ENCODE measurements around the gene CHID1. TPM values are rescaled to one million over a fixed set of nuclear protein-coding genes. Genes with fewer than 3 reads are reported as not detected.
A peak's percentile ranks its signal among the peaks of the same experiment; 100 is the strongest.

The CHID1 gene
- total and polyA plus RNA-seq, 9 of the 15 experiments (the other 6 are each of a cell fraction or from before 2014, with no cell fraction given): 15.1 to 108 (median 39.8) TPM

DNA sequence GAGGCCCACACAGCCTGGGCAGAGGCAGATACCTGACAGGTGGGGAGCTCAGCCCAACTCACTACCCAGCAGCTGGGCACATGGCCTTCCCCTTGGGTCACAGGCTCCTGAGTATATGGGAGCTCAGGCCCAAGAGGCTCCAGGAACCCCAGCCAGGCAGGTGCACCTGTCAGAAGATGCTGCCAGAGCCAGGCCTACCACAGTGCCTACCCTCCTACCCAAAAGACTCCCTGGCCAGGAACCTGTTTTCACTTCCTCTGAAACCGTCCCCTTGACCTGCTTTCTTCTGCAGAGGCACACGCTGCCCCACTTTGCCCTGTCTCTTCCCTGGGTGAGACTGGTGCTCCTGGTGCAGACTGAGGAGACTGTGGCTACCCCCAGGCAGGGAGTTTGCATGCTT lies 2.9 kb downstream of the CHID1 start:
- H3K9me1 ChIP-seq (ENCODE audit: control insufficient read depth, insufficient read depth, low read length): peaks cover 3% of the 10 kb centered on the region
- H3K27ac ChIP-seq (ENCODE audit: extremely low read depth, low read depth, low read length): no peak overlapping the region
- H3K4me1 ChIP-seq (replicated peaks in 1 of 2; ENCODE audit: control insufficient read depth in 2 of 2, insufficient read depth in 2 of 2, low read length in 2 of 2): peaks cover 25 to 50% of the 10 kb centered on the region in 2 experiments
- ChIA-PET CTCF (ENCODE audit: low intra/inter-chr PET ratio) (no interaction called here), POLR2A (interaction anchor here (0.6 to 0.9 kb wide), 3 partner anchors 10 to 102 kb away, joined by 3 to 5 read pairs (median 3); no protein-coding TSS in a partner anchor)
- peak overlapping the region in 1 of 2 experiments; percentile 29; a peak in 1 of 4 replicates for H3K9ac ChIP-seq (ENCODE audit: insufficient read depth in 1 of 2, low read depth in 2 of 2, low read length in 2 of 2)
- 94% methylated on average over 2 of the region's 2 CpGs for WGBS (ENCODE audit: insufficient coverage, low coverage, missing lambda C conversion rate)
- ATAC-seq: no peak
- no peaks in the 10 kb centered on the region for H3K9me3 ChIP-seq (replicated peaks; ENCODE audit: control insufficient read depth, insufficient read depth, low read depth, low read length)
- H3K4me3 ChIP-seq: no peak overlapping the region
- H2AFZ ChIP-seq (ENCODE audit: low read depth, low read length): no peak overlapping the region
- H3K36me3 ChIP-seq (ENCODE audit: control insufficient read depth, insufficient read depth, low read length): peaks cover 60% of the 10 kb centered on the region
- H3K4me2 ChIP-seq (ENCODE audit: insufficient read depth, low read length): no peak overlapping the region
- peaks cover 40% of the 10 kb centered on the region for H3K79me2 ChIP-seq (ENCODE audit: control insufficient read depth, insufficient read depth, low read length)
- no TSS peak for BruUV-seq (replicated peaks)
- TF ChIP-seq ZNF699 (CRISPR knock-in tag; IDR thresholded peaks at IDR 0.05; ENCODE audit: insufficient replicate concordance): no peak
- no peak for TF ChIP-seq CHD1 (IDR thresholded peaks at IDR 0.05; ENCODE audit: low read length)
- no peak for TF ChIP-seq ZNF12 (CRISPR knock-in tag; IDR thresholded peaks at IDR 0.05)
- TF ChIP-seq, protein P1, sequence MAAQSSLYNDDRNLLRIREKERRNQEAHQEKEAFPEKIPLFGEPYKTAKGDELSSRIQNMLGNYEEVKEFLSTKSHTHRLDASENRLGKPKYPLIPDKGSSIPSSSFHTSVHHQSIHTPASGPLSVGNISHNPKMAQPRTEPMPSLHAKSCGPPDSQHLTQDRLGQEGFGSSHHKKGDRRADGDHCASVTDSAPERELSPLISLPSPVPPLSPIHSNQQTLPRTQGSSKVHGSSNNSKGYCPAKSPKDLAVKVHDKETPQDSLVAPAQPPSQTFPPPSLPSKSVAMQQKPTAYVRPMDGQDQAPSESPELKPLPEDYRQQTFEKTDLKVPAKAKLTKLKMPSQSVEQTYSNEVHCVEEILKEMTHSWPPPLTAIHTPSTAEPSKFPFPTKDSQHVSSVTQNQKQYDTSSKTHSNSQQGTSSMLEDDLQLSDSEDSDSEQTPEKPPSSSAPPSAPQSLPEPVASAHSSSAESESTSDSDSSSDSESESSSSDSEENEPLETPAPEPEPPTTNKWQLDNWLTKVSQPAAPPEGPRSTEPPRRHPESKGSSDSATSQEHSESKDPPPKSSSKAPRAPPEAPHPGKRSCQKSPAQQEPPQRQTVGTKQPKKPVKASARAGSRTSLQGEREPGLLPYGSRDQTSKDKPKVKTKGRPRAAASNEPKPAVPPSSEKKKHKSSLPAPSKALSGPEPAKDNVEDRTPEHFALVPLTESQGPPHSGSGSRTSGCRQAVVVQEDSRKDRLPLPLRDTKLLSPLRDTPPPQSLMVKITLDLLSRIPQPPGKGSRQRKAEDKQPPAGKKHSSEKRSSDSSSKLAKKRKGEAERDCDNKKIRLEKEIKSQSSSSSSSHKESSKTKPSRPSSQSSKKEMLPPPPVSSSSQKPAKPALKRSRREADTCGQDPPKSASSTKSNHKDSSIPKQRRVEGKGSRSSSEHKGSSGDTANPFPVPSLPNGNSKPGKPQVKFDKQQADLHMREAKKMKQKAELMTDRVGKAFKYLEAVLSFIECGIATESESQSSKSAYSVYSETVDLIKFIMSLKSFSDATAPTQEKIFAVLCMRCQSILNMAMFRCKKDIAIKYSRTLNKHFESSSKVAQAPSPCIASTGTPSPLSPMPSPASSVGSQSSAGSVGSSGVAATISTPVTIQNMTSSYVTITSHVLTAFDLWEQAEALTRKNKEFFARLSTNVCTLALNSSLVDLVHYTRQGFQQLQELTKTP (IDR thresholded peaks at IDR 0.05; ENCODE audit: low read depth in 1 of 2, partially characterized antibody in 2 of 2): no peak
- TF ChIP-seq, protein P2, sequence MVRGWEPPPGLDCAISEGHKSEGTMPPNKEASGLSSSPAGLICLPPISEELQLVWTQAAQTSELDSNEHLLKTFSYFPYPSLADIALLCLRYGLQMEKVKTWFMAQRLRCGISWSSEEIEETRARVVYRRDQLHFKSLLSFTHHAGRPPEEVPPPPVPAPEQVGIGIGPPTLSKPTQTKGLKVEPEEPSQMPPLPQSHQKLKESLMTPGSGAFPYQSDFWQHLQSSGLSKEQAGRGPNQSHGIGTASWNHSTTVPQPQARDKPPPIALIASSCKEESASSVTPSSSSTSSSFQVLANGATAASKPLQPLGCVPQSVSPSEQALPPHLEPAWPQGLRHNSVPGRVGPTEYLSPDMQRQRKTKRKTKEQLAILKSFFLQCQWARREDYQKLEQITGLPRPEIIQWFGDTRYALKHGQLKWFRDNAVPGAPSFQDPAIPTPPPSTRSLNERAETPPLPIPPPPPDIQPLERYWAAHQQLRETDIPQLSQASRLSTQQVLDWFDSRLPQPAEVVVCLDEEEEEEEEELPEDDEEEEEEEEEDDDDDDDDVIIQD (CRISPR knock-in tag; IDR thresholded peaks at IDR 0.05): no peak
- no peak for TF ChIP-seq ZNF668 (CRISPR knock-in tag; IDR thresholded peaks at IDR 0.05)
- TF ChIP-seq TRIM28 (IDR thresholded peaks at IDR 0.05): no peak
- no peak for TF ChIP-seq CCAR2 (IDR thresholded peaks at IDR 0.05; ENCODE audit: low read depth, low read length)
- TF ChIP-seq ZNF184 (CRISPR knock-in tag; IDR thresholded peaks at IDR 0.05): no peak
- TF ChIP-seq KLF13 (tag; IDR thresholded peaks at IDR 0.05; ENCODE audit: borderline replicate concordance, low read depth): no peak
- no peak for TF ChIP-seq POLR2A (conservative IDR thresholded peaks at IDR 0.05)
- TF ChIP-seq ZKSCAN8 (CRISPR knock-in tag; IDR thresholded peaks at IDR 0.05): no peak
- TF ChIP-seq ZNF445 (CRISPR knock-in tag; IDR thresholded peaks at IDR 0.05; ENCODE audit: low read depth): no peak
- TF ChIP-seq LCOR (CRISPR knock-in tag; IDR thresholded peaks at IDR 0.05): no peak
- TF ChIP-seq THRAP3 (IDR thresholded peaks at IDR 0.05; ENCODE audit: borderline replicate concordance): no peak
- no peak for TF ChIP-seq FIP1L1 (IDR thresholded peaks at IDR 0.05; ENCODE audit: low read depth, low read length, poor library complexity, severe bottlenecking)
- no peak for TF ChIP-seq PML (IDR thresholded peaks at IDR 0.05; ENCODE audit: low read length)
- H3K27me3 ChIP-seq (ENCODE audit: control insufficient read depth in 2 of 2, insufficient read depth in 2 of 2, low read length in 2 of 2): no peaks in the 10 kb centered on the region
- in situ Hi-C loops (cut with MboI) (no loop called here), intact Hi-C loops (cut with micrococcal nuclease) (loop anchor here (5.0 kb wide), 1 partner anchor 140 kb away; no protein-coding TSS in a partner anchor)
- FAIRE-seq: no peak
- H4K20me1 ChIP-seq (replicated peaks; ENCODE audit: control insufficient read depth, insufficient read depth, low read length): peaks cover 15% of the 10 kb centered on the region; the same call in 1 of the 2 replicates
- no peak for DNase-seq (ENCODE audit: extremely low read depth in 1 of 4, low spot score in 3 of 4)
